ENCODE data around the gene DTX1. TPM values are rescaled to one million over a fixed set of nuclear protein-coding genes. Genes with fewer than 3 reads are reported as not detected.

The DTX1 gene
- total RNA-seq, 1 donor from 2014 or later = 62.8 TPM

DNA sequence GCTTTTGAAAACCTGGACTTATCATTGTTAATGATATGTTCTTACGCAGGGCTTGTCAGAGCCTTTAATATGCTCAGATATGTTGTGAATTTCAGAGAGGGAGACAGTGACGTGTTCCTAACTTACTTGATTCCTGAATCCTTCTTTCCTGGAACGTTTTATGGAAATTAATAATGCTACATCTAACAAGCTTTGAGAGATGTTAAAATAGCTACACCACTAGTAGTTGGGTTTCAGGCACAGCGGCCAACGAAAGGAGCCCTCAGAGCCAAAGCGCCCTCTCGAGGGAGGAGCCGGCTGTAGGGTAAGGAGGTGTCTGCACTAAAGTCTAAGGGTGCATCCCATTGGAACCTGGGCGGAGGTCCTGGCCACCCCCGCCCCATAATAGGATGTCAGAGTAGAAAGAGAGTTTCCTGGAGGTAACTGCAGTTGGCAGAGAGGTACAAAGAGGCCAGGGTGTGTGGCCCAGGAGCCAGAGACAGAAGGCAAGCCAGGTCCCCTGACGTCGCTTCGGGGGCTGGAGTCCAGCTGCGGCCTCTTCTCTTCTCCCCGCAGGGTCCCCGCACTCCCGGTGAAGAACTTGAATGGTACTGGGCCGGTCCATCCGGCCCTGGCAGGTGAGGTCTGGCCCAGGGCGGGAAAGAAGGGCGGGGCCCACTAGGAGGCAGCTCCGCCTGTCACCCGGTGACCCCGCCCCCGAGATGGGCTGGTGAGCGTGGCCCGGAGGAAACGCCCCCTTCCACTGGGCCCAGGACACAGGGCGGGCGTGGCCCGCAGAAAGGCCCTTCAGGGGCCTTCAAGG lies 36.3 kb downstream of the DTX1 start:
- peak; percentile 48 for DNase-seq (ENCODE audit: low spot score)
- no peak overlapping the region for H3K27ac Mint-ChIP-seq (ENCODE audit: unreplicated experiment)
- H3K4me1 Mint-ChIP-seq (ENCODE audit: unreplicated experiment) = peaks cover 57% of the 10 kb centered on the region
- H3K36me3 Mint-ChIP-seq (ENCODE audit: low read depth, unreplicated experiment) = peaks cover 16% of the 10 kb centered on the region
- peak overlapping the region; percentile 79 for H3K4me3 Mint-ChIP-seq (ENCODE audit: unreplicated experiment)
- peaks cover 33% of the 10 kb centered on the region for H3K27me3 Mint-ChIP-seq (ENCODE audit: unreplicated experiment)
- TF ChIP-seq, protein P1, sequence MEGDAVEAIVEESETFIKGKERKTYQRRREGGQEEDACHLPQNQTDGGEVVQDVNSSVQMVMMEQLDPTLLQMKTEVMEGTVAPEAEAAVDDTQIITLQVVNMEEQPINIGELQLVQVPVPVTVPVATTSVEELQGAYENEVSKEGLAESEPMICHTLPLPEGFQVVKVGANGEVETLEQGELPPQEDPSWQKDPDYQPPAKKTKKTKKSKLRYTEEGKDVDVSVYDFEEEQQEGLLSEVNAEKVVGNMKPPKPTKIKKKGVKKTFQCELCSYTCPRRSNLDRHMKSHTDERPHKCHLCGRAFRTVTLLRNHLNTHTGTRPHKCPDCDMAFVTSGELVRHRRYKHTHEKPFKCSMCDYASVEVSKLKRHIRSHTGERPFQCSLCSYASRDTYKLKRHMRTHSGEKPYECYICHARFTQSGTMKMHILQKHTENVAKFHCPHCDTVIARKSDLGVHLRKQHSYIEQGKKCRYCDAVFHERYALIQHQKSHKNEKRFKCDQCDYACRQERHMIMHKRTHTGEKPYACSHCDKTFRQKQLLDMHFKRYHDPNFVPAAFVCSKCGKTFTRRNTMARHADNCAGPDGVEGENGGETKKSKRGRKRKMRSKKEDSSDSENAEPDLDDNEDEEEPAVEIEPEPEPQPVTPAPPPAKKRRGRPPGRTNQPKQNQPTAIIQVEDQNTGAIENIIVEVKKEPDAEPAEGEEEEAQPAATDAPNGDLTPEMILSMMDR (IDR thresholded peaks at IDR 0.05; ENCODE audit: unreplicated experiment) = no peak
- no peaks in the 10 kb centered on the region for H3K9me3 Mint-ChIP-seq (ENCODE audit: unreplicated experiment)

DNA sequence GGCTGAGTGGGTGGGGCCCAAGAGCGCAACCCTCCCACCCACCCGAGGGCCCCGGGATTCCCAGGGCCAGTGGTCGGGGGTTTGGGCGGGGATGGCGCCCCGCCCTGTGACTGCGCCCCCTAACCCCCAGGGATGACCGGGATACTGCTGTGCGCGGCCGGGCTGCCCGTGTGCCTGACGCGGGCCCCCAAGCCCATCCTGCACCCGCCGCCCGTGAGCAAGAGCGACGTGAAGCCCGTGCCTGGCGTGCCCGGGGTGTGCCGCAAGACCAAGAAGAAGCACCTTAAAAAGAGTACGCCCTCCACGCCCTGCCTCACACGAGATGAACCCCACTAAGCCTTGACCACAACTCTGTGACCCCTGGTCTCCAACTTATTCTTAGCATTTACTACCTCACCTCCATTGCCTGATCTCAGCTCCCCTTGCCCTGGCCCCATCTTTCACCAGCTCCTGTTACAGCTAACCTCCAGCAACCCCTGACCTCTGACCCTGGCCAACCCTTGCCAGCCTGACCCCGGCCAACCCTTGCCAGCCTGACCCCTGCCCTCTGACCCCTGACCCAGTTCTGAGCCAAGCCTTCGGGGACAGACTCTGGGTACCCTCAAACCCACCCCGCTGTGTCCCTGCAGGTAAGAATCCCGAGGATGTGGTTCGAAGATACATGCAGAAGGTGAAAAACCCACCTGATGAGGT lies 37.0 kb downstream of the DTX1 start:
- Mint-ChIP-seq H3K4me1 (ENCODE audit: unreplicated experiment) (peaks cover 57% of the 10 kb centered on the region), H3K27me3 (ENCODE audit: unreplicated experiment) (peaks cover 29% of the 10 kb centered on the region), H3K27ac (ENCODE audit: unreplicated experiment) (no peak overlapping the region), H3K36me3 (ENCODE audit: low read depth, unreplicated experiment) (peaks cover 10% of the 10 kb centered on the region), H3K4me3 (ENCODE audit: unreplicated experiment) (peak overlapping the region; percentile 47), H3K9me3 (ENCODE audit: unreplicated experiment) (no peaks in the 10 kb centered on the region)
- no peak for DNase-seq (ENCODE audit: low spot score)
- TF ChIP-seq, protein P1 (IDR thresholded peaks at IDR 0.05; ENCODE audit: unreplicated experiment) = no peak

DNA sequence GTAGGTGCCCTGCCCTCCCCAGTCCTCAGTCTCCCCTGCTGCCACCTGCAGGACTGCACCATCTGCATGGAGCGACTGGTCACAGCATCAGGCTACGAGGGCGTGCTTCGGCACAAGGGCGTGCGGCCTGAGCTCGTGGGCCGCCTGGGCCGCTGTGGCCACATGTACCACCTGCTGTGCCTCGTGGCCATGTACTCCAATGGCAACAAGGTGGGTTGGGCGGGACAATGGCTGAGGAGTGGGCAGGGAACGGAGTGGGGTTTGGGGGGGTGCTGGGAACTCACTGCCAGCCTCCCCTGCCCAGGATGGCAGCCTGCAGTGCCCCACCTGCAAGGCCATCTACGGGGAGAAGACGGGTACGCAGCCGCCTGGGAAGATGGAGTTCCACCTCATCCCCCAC lies 38.2 kb downstream of the DTX1 start:
- Mint-ChIP-seq H3K4me1 (ENCODE audit: unreplicated experiment) (peaks cover 48% of the 10 kb centered on the region), H3K4me3 (ENCODE audit: unreplicated experiment) (no peak overlapping the region), H3K27ac (ENCODE audit: unreplicated experiment) (no peak overlapping the region), H3K36me3 (ENCODE audit: low read depth, unreplicated experiment) (peaks cover 5% of the 10 kb centered on the region), H3K27me3 (ENCODE audit: unreplicated experiment) (peaks cover 24% of the 10 kb centered on the region), H3K9me3 (ENCODE audit: unreplicated experiment) (no peaks in the 10 kb centered on the region)
- DNase-seq (ENCODE audit: low spot score) = no peak
- TF ChIP-seq, protein P1 (IDR thresholded peaks at IDR 0.05; ENCODE audit: unreplicated experiment) = no peak

DNA sequence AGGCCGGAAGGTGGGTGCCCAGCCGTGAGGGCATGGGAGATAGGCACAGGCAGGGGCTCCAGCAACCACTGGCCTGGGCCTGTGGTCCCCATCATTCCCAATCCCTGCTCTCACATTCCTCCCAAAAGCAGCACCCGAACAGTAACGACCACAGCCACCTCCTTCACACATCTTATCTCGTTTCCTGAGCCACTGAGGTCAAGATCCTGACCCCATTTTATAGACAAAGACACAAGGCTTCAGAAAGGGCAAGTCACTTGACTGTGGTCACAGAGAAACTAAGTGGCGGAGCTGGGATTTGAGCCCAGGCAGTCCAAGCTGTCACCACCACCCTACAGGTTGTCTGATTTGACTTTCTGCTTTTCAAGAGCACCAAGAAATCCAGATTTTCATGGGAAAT lies 38.9 kb downstream of the DTX1 start:
- TF ChIP-seq, protein P1 (IDR thresholded peaks at IDR 0.05; ENCODE audit: unreplicated experiment) = no peak
- H3K36me3 Mint-ChIP-seq (ENCODE audit: low read depth, unreplicated experiment) = peaks cover 5% of the 10 kb centered on the region
- H3K27ac Mint-ChIP-seq (ENCODE audit: unreplicated experiment) = no peak overlapping the region
- peaks cover 21% of the 10 kb centered on the region for H3K27me3 Mint-ChIP-seq (ENCODE audit: unreplicated experiment)
- no peaks in the 10 kb centered on the region for H3K9me3 Mint-ChIP-seq (ENCODE audit: unreplicated experiment)
- peaks cover 43% of the 10 kb centered on the region for H3K4me1 Mint-ChIP-seq (ENCODE audit: unreplicated experiment)
- peak overlapping the region; percentile 8 for H3K4me3 Mint-ChIP-seq (ENCODE audit: unreplicated experiment)
- DNase-seq (ENCODE audit: low spot score) = no peak
